Measurements from ENCODE around the gene CDC40.
"Not testable (repeated sequence)": the region's sequence is repeated elsewhere in the genome, so short reads cannot be mapped to it uniquely, and the experiment has no call there.

CDC40 gene

GRCh38 chr6:110201151-110201884 lies 21.1 kb downstream of the CDC40 start:
- DNase-seq: no peak

- no peak for DNase-seq
These were observed 27.4 kb downstream of the CDC40 start for GRCh38 chr6:110207652-110208051.

GRCh38 chr6:110211753-110212152 lies 31.5 kb downstream of the CDC40 start:
- DNase-seq: no peak

- no peak for DNase-seq
These were observed 34.1 kb downstream of the CDC40 start for GRCh38 chr6:110214338-110214737.

GRCh38 chr6:110216140-110216539 lies 35.9 kb downstream of the CDC40 start:
- DNase-seq: no peak

GRCh38 chr6:110217266-110217665 lies 37.0 kb downstream of the CDC40 start:
- no peak for DNase-seq

- DNase-seq: no peak
These were observed 41.5 kb downstream of the CDC40 start for GRCh38 chr6:110221738-110222137.

GRCh38 chr6:110226261-110226660 lies 46.0 kb downstream of the CDC40 start:
- DNase-seq: no peak

GRCh38 chr6:110232450-110232849 lies 52.2 kb downstream of the CDC40 start:
- no peak for DNase-seq

GRCh38 chr6:110233770-110234374 lies 53.6 kb downstream of the CDC40 start:
- no peak for DNase-seq

- DNase-seq: not testable (repeated sequence)
These were observed 55.8 kb downstream of the CDC40 start for GRCh38 chr6:110236007-110236406.

GRCh38 chr6:110239526-110240274 lies 59.5 kb downstream of the CDC40 start:
- no peak for DNase-seq

- not testable (repeated sequence) for DNase-seq
These were observed 64.4 kb downstream of the CDC40 start for GRCh38 chr6:110244621-110245020.

- DNase-seq: no peak
These were observed 66.2 kb downstream of the CDC40 start for GRCh38 chr6:110246378-110246777.

- DNase-seq: no peak
These were observed 66.8 kb downstream of the CDC40 start for GRCh38 chr6:110246900-110247546.

- DNase-seq: no peak
These were observed 69.8 kb downstream of the CDC40 start for GRCh38 chr6:110250058-110250457.

GRCh38 chr6:110250838-110251237 lies 70.6 kb downstream of the CDC40 start:
- DNase-seq: no peak

- no peak for DNase-seq
These were observed 75.1 kb downstream of the CDC40 start for GRCh38 chr6:110255211-110255750.

- DNase-seq: no peak
These were observed 76.1 kb downstream of the CDC40 start for GRCh38 chr6:110256366-110256765.

GRCh38 chr6:110265273-110265672 lies 85.0 kb downstream of the CDC40 start:
- DNase-seq: no peak

GRCh38 chr6:110266996-110267395 lies 86.8 kb downstream of the CDC40 start:
- no peak for DNase-seq

- DNase-seq: no peak
These were observed 89.4 kb downstream of the CDC40 start for GRCh38 chr6:110269623-110270022.

- DNase-seq: no peak
These were observed 89.9 kb downstream of the CDC40 start for GRCh38 chr6:110270165-110270564.

Data from hippocampal formation (tissue), 2 donors.